Stomach (tissue), 9 donors: Measurements from ENCODE around the gene TAF15. TPM values are rescaled to one million over a fixed set of nuclear protein-coding genes. Genes with fewer than 3 reads are reported as not detected.

ENCODE experiments used
- DNase-seq, 2 donors: peaks; one replicate each; pipeline versions ENCODE4 v3.0.0 to v3.0.0-alpha.2; 2013 to 2019
- H3K27ac ChIP-seq, 5 donors: fragments of 200-600 bp in 4 of 5; sonication (generic) in 4 of 5; one replicate each; pipeline ENCODE4 v1.5.1; 2013 to 2019; ENCODE audit warnings: mild to moderate bottlenecking in 1 of 5, moderate library complexity in 1 of 5
- H3K27me3 ChIP-seq, 3 donors: fragments of 200-600 bp; sonication (generic); one replicate each; pipeline ENCODE4 v1.5.1; 2017 to 2019; ENCODE audit warnings: mixed run types in 1 of 3
- H3K36me3 ChIP-seq, 4 donors: fragments of 200-600 bp; sonication (generic); 1 replicate in 3 of 4; 2 replicates in 1 of 4; pipeline ENCODE4 v1.5.1; 2016 to 2019
- H3K4me1 ChIP-seq, 4 donors: fragments of 200-600 bp; sonication (generic); one replicate each; pipeline ENCODE4 v1.5.1; 2016 to 2019
- H3K4me3 ChIP-seq, 4 donors: fragments of 200-600 bp; sonication (generic) in 3 of 4; one replicate each; pipeline ENCODE4 v1.5.1; 2016 to 2019; ENCODE audit warnings: mild to moderate bottlenecking in 1 of 4
- H3K9me3 ChIP-seq, 4 donors: fragments of 200-600 bp; sonication (generic); one replicate each; pipeline ENCODE4 v1.5.1; 2016 to 2019
- EP300 ChIP-seq: sonication (generic); formaldehyde crosslinking; IDR thresholded peaks from one replicate; pipeline ENCODE4 v1.6.1; 2017; ENCODE audit warnings: antibody characterized with exemption
- POLR2A ChIP-seq, 4 donors: fragments of 450-650 bp; IDR thresholded peaks; one replicate each; pipeline ENCODE4 v1.6.1; 2016; ENCODE audit warnings: antibody characterized with exemption in 4 of 4, control low read depth in 2 of 4, mild to moderate bottlenecking in 1 of 4, moderate library complexity in 1 of 4
- POLR2AphosphoS5 ChIP-seq, 3 donors: sonication (generic); formaldehyde crosslinking; IDR thresholded peaks; one replicate each; pipeline ENCODE4 v1.6.1; 2016; ENCODE audit warnings: antibody characterized with exemption in 3 of 3
- WGBS, 5 donors: extraction: QIAGEN DNeasy Blood & Tissue Kit in 3 of 5; methylation state at CpG; one replicate each; pipeline versions ENCODE4 v1.1.5 to v1.1.7; 2013 to 2018; 5-methylcytosine and 5-hydroxymethylcytosine counted together
- intact Hi-C: fragments of 100-400 bp; cut with DNase I; formaldehyde crosslinking; loops from one replicate; pipeline ENCODE4 v1.15.1; 2023; ENCODE audit warnings: low total_unique reads
- polyA plus RNA-seq, 3 donors: library from polyadenylated mRNA; stranded (reverse); fragments of 200-250 nt; gene quantifications; one replicate each; pipeline ENCODE4 v1.2.3, GENCODE V29; 2013
- small RNA-seq, 4 donors: library from RNA; depleted of rRNA; stranded (forward); fragments of <200 nt; gene quantifications; one replicate each; pipeline ENCODE3, GENCODE V24; 2016
- total RNA-seq, 5 donors: library from RNA; depleted of rRNA; stranded (reverse); fragments of >200 nt; gene quantifications; one replicate each; pipeline versions ENCODE4 v1.1.0 to v1.2.3, GENCODE V29; 2014 to 2016
- TF ChIP-seq, protein P1 (sequence below), 7 experiments: fragments of 450-650 bp in 4 of 7; fragments of 200-600 bp in 3 of 7; sonication (generic) in 3 of 7; IDR thresholded peaks; one replicate each; pipeline ENCODE4 v1.5.1; 2016 to 2019; ENCODE audit warnings: antibody characterized with exemption in 7 of 7, control low read depth in 2 of 7, mild to moderate bottlenecking in 1 of 7
- donor health status: healthy with polysubstance abuse.
- donor health status: Bipolar disorder and iron deficiency.
- donor health status: healthy.

TAF15 gene
- total and polyA plus RNA-seq, 8 donors: 21.1 to 127 (median 78.5) TPM

GRCh38 chr17:35892091-35893035 lies 83.1 kb downstream of the TAF15 start:
- DNase-seq: no peak
- no peaks in the 10 kb centered on the region for H3K9me3 ChIP-seq
- TF ChIP-seq POLR2A (IDR thresholded peaks at IDR 0.05) (no peak), POLR2AphosphoS5 (IDR thresholded peaks at IDR 0.05) (no peak), EP300 (no peak)
- TF ChIP-seq, protein P1, sequence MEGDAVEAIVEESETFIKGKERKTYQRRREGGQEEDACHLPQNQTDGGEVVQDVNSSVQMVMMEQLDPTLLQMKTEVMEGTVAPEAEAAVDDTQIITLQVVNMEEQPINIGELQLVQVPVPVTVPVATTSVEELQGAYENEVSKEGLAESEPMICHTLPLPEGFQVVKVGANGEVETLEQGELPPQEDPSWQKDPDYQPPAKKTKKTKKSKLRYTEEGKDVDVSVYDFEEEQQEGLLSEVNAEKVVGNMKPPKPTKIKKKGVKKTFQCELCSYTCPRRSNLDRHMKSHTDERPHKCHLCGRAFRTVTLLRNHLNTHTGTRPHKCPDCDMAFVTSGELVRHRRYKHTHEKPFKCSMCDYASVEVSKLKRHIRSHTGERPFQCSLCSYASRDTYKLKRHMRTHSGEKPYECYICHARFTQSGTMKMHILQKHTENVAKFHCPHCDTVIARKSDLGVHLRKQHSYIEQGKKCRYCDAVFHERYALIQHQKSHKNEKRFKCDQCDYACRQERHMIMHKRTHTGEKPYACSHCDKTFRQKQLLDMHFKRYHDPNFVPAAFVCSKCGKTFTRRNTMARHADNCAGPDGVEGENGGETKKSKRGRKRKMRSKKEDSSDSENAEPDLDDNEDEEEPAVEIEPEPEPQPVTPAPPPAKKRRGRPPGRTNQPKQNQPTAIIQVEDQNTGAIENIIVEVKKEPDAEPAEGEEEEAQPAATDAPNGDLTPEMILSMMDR (IDR thresholded peaks at IDR 0.05): no peak
- no peaks in the 10 kb centered on the region for H3K36me3 ChIP-seq
- peaks cover 0 to 4% (median 0%) of the 10 kb centered on the region in 3 donors for H3K27me3 ChIP-seq
- H3K27ac ChIP-seq: peak overlapping the region in 1 of 5 donors; percentile 7
- H3K4me3 ChIP-seq: no peak overlapping the region
- intact Hi-C loops: no loop called here
- 46 to 67% (median 62%) methylated on average over 6 of the region's 6 CpGs for WGBS, 5 donors
- peaks cover 0 to 14% (median 6%) of the 10 kb centered on the region in 4 donors for H3K4me1 ChIP-seq

DNA sequence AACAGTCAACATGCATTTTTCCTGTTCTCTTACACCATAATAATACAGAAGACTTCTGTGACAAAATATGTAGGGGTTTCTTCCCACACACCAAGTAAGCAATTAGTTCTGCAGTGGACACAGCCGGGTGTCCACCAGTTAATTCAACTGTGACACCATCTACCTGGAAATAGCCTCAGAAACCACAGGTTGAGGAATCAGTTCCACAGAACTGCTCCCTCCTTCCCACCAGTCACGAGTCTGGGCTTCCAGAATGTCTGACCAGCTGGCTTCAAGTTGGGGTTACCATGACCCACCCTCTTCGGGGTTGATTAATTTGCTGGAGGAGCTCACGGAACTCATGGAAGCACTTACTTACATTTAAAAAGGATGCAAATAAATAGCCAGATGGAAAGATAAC lies 84.5 kb downstream of the TAF15 start:
- intact Hi-C loops: no loop called here
- H3K27ac ChIP-seq: no peak overlapping the region
- DNase-seq: no peak
- H3K4me1 ChIP-seq: peaks cover 0 to 19% (median 6%) of the 10 kb centered on the region in 4 donors
- TF ChIP-seq POLR2AphosphoS5 (IDR thresholded peaks at IDR 0.05): no peak
- TF ChIP-seq POLR2A (IDR thresholded peaks at IDR 0.05): no peak
- TF ChIP-seq EP300: no peak
- TF ChIP-seq, protein P1 (IDR thresholded peaks at IDR 0.05): no peak
- no peaks in the 10 kb centered on the region for H3K36me3 ChIP-seq
- no peak overlapping the region for H3K4me3 ChIP-seq
- 90 to 96% (median 92%) methylated on average over 4 of the region's 4 CpGs for WGBS, 5 donors
- H3K9me3 ChIP-seq: no peaks in the 10 kb centered on the region
- H3K27me3 ChIP-seq: peaks cover 0 to 4% (median 0%) of the 10 kb centered on the region in 3 donors

GRCh38 chr17:35894206-35894605 lies 84.9 kb downstream of the TAF15 start:
- peaks cover 0 to 4% (median 0%) of the 10 kb centered on the region in 3 donors for H3K27me3 ChIP-seq
- intact Hi-C loops: no loop called here
- no peaks in the 10 kb centered on the region for H3K9me3 ChIP-seq
- no peak for DNase-seq
- TF ChIP-seq POLR2AphosphoS5 (IDR thresholded peaks at IDR 0.05): no peak
- peaks cover 0 to 20% (median 6%) of the 10 kb centered on the region in 4 donors for H3K4me1 ChIP-seq
- no peaks in the 10 kb centered on the region for H3K36me3 ChIP-seq
- WGBS, 5 donors: 90 to 97% (median 92%) methylated on average over 7 of the region's 7 CpGs
- H3K4me3 ChIP-seq: no peak overlapping the region
- no peak overlapping the region for H3K27ac ChIP-seq

DNA sequence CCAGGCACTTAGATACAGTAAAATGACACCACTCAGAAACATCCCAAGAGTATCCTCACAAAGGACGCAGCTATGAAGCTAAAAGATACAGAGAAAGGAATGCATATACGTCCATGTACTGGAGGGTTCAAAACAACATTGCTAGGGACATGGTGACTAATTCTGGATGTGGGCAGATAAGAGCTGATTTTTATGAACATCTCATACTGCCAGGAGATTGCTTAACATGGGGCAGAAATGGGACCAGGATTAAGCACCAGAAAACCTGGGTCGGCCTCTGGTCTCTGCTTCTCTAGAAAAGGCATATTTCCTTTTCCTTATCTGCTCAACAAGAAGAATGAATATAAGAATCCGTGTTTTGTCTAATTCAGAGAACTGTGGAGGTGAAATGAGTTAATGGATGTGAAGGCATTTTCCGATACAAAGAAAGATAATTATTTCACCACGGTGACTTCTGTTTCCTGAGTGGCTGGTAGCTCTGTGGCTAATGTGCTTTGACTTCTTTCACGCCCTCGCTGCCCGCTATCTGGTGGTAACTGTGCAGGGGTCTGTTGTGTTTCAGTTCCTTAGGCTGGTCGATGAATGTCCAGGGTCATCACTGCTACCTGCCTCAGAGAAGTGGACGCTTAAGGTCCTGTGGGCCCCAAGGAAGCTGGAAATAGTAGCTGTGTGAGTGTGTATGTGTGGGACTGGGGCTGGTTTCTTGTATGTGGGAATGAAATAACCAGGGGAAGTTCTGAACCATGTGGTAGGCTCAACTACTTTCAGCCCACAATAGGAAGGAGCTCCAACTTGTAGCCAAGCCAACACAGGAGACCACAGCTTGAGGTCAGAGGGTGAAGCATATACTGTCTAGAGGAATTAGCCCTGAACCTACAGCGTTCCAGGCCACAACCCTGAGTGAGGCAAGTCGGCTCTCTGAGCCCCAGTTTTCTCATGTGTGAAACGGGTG lies 86.6 kb downstream of the TAF15 start:
- WGBS, 5 donors: 77 to 83% (median 78%) methylated on average over 14 of the region's 14 CpGs

More for the DNA sequence above, 86.6 kb downstream of the TAF15 start:
- Histone ChIP-seq H3K27ac (peak overlapping the region in 3 of 5 donors; percentile 13 to 19 (median 14)), H3K4me3 (no peak overlapping the region), H3K4me1 (peaks cover 0 to 10% (median 0%) of the 10 kb centered on the region in 4 donors), H3K36me3 (no peaks in the 10 kb centered on the region), H3K27me3 (peaks cover 0 to 4% (median 0%) of the 10 kb centered on the region in 3 donors), H3K9me3 (no peaks in the 10 kb centered on the region)
- intact Hi-C loops: no loop called here
- no peak for DNase-seq
- TF ChIP-seq EP300: no peak
- TF ChIP-seq, protein P1 (IDR thresholded peaks at IDR 0.05): no peak
- no peak for TF ChIP-seq POLR2AphosphoS5 (IDR thresholded peaks at IDR 0.05)
- TF ChIP-seq POLR2A (IDR thresholded peaks at IDR 0.05): no peak

Small RNA genes lying within 50 kb of the gene (small RNA-seq; reads per million reads assigned to genes)
- gene RF00100: 116 to 483 (median 374) reads per million in 4 donors

Other genes starting within 250 kb of the TAF15 start
- not detected for gene SLFN14, start 248.7 kb upstream of the TAF15 start, total RNA-seq
- not detected for gene SLFN14, start 248.7 kb upstream of the TAF15 start, polyA plus RNA-seq
- gene PEX12, start 230.9 kb upstream of the TAF15 start, total RNA-seq: 1 to 10 TPM in 3 of 5 donors, under 1 TPM in 1, not detected in 1; 0.58 to 3.2 (median 2.5) TPM
- 1 to 10 TPM in 2 of 3 donors, under 1 TPM in 1; 0.76 to 3.1 (median 1.4) TPM for gene PEX12, start 230.9 kb upstream of the TAF15 start, polyA plus RNA-seq
- gene AP2B1, start 222.2 kb upstream of the TAF15 start, total RNA-seq: 100 to 1,000 TPM in 1 of 5 donors, 10 to 100 TPM in 4; 45.5 to 171 (median 71.0) TPM
- gene AP2B1, start 222.2 kb upstream of the TAF15 start, polyA plus RNA-seq: 10 to 100 TPM; 21.6 to 34.1 (median 32.1) TPM
- under 1 TPM in 3 of 5 donors, not detected in 2; 0.37 to 0.89 (median 0.43) TPM for gene RASL10B, start 77.8 kb upstream of the TAF15 start, total RNA-seq
- 1 to 10 TPM in 1 of 3 donors, under 1 TPM in 2; 0.31 to 1.4 (median 0.75) TPM for gene RASL10B, start 77.8 kb upstream of the TAF15 start, polyA plus RNA-seq
- under 1 TPM in 1 of 5 donors, not detected in 4; under 0.01 TPM for gene GAS2L2, start 56.2 kb upstream of the TAF15 start, total RNA-seq
- gene GAS2L2, start 56.2 kb upstream of the TAF15 start, polyA plus RNA-seq: under 1 TPM in 1 of 3 donors, not detected in 2; 0.05 TPM
- gene C17orf50, start 48.6 kb upstream of the TAF15 start, total RNA-seq: not detected
- gene C17orf50, start 48.6 kb upstream of the TAF15 start, polyA plus RNA-seq: not detected
- gene MMP28, start 13.8 kb upstream of the TAF15 start, total RNA-seq: 10 to 100 TPM in 4 of 5 donors, 1 to 10 TPM in 1; 2.2 to 75.0 (median 20.6) TPM
- gene MMP28, start 13.8 kb upstream of the TAF15 start, polyA plus RNA-seq: 10 to 100 TPM in 1 of 3 donors, 1 to 10 TPM in 2; 3.1 to 21.0 (median 6.1) TPM
- gene HEATR9, start 59.4 kb downstream of the TAF15 start, total RNA-seq: under 1 TPM in 1 of 5 donors, not detected in 4; 0.29 TPM
- not detected for gene HEATR9, start 59.4 kb downstream of the TAF15 start, polyA plus RNA-seq
- 10 to 100 TPM in 1 of 5 donors, 1 to 10 TPM in 2, not detected in 2; 2.0 to 21.7 (median 2.6) TPM for gene CCL5, start 70.9 kb downstream of the TAF15 start, total RNA-seq
- gene CCL5, start 70.9 kb downstream of the TAF15 start, polyA plus RNA-seq: 10 to 100 TPM in 1 of 3 donors, 1 to 10 TPM in 2; 4.9 to 32.2 (median 5.7) TPM
- 1 to 10 TPM in 1 of 5 donors, not detected in 4; 5.9 TPM for gene RDM1, start 121.3 kb downstream of the TAF15 start, total RNA-seq
- under 1 TPM in 1 of 3 donors, not detected in 2; 0.98 TPM for gene RDM1, start 121.3 kb downstream of the TAF15 start, polyA plus RNA-seq
- gene LYZL6, start 134.2 kb downstream of the TAF15 start, total RNA-seq: not detected
- not detected for gene LYZL6, start 134.2 kb downstream of the TAF15 start, polyA plus RNA-seq
- under 1 TPM in 1 of 5 donors, not detected in 4; 0.72 TPM for gene CCL16, start 172.0 kb downstream of the TAF15 start, total RNA-seq
- under 1 TPM in 1 of 3 donors, not detected in 2; 0.15 TPM for gene CCL16, start 172.0 kb downstream of the TAF15 start, polyA plus RNA-seq
- gene CCL14, start 177.2 kb downstream of the TAF15 start, total RNA-seq: 1 to 10 TPM in 4 of 5 donors, under 1 TPM in 1; 0.58 to 8.4 (median 2.2) TPM
- 10 to 100 TPM in 2 of 3 donors, 1 to 10 TPM in 1; 2.9 to 80.3 (median 19.6) TPM for gene CCL14, start 177.2 kb downstream of the TAF15 start, polyA plus RNA-seq
- gene CCL15, start 192.1 kb downstream of the TAF15 start, total RNA-seq: 1 to 10 TPM in 1 of 5 donors, not detected in 4; 1.2 TPM
- not detected for gene CCL15, start 192.1 kb downstream of the TAF15 start, polyA plus RNA-seq
- 1 to 10 TPM in 1 of 5 donors, not detected in 4; 1.4 TPM for gene CCL23, start 208.5 kb downstream of the TAF15 start, total RNA-seq
- gene CCL23, start 208.5 kb downstream of the TAF15 start, polyA plus RNA-seq: 1 to 10 TPM in 1 of 3 donors, not detected in 2; 4.8 TPM